Smooth muscle cell (in vitro differentiated cells): ENCODE data around the gene CCDC80. TPM values are rescaled to one million over a fixed set of nuclear protein-coding genes. Genes with fewer than 3 reads are reported as not detected.

Experiments used
- DNase-seq: peaks from one replicate; lab custom pipeline; 2025; ENCODE audit not compliant: unreplicated experiment; lab: John Stamatoyannopoulos, UW
- H2AFZ ChIP-seq: fragments of 200-600 bp; sonication (generic); 2 replicates; pipeline ENCODE4 v1.6.0; 2016; ENCODE audit warnings: antibody characterized with exemption, low read depth, mild to moderate bottlenecking
- H3F3A ChIP-seq: fragments of 200-600 bp; sonication (generic); 2 replicates; pipeline ENCODE4 v1.6.0; 2017; ENCODE audit warnings: antibody characterized with exemption, low read depth
- H3K27ac ChIP-seq: fragments of 200-600 bp; sonication (generic); 2 replicates; pipeline ENCODE4 v1.5.1; 2016; ENCODE audit warnings: low read depth, mild to moderate bottlenecking
- H3K27me3 ChIP-seq: fragments of 200-600 bp; sonication (generic); 2 replicates; pipeline ENCODE4 v1.6.1; 2016; ENCODE audit warnings: low read depth, mild to moderate bottlenecking
- H3K36me3 ChIP-seq: fragments of 200-600 bp; sonication (generic); 2 replicates; pipeline ENCODE4 v1.5.1; 2016; ENCODE audit warnings: low read depth
- H3K4me1 ChIP-seq: fragments of 200-600 bp; sonication (generic); 2 replicates; pipeline ENCODE4 v1.5.1; 2016; ENCODE audit warnings: low read depth
- H3K4me2 ChIP-seq: fragments of 200-600 bp; sonication (generic); 2 replicates; pipeline ENCODE4 v1.6.0; 2016; ENCODE audit warnings: mild to moderate bottlenecking
- H3K4me3 ChIP-seq: fragments of 200-600 bp; sonication (generic); 2 replicates; pipeline ENCODE4 v1.5.1; 2016; ENCODE audit warnings: mild to moderate bottlenecking
- H3K79me2 ChIP-seq: fragments of 200-600 bp; sonication (generic); 2 replicates; pipeline ENCODE4 v1.6.0; 2016; ENCODE audit warnings: low read depth, mild to moderate bottlenecking
- H3K9ac ChIP-seq: fragments of 200-600 bp; sonication (generic); 2 replicates; pipeline ENCODE4 v1.6.0; 2016; ENCODE audit warnings: low read depth
- H3K9me3 ChIP-seq: fragments of 200-600 bp; sonication (generic); replicated peaks from 2 replicates; pipeline ENCODE4 v1.5.1; 2016; ENCODE audit warnings: low read depth
- H4K20me1 ChIP-seq: fragments of 200-600 bp; sonication (generic); 2 replicates; pipeline ENCODE4 v1.6.0; 2016; ENCODE audit warnings: low read depth
- CTCF ChIP-seq: fragments of 200-600 bp; sonication (generic); IDR thresholded peaks from 2 replicates; pipeline ENCODE4 v1.5.1; 2017; ENCODE audit warnings: borderline replicate concordance, mild to moderate bottlenecking, antibody characterized with exemption; ENCODE audit not compliant: insufficient read depth, poor library complexity, severe bottlenecking
- WGBS: methylation state at CpG from one replicate; pipeline ENCODE4 v1.1.7; 2016; ENCODE audit warnings: low lambda C conversion rate; 5-methylcytosine and 5-hydroxymethylcytosine counted together
- polyA plus RNA-seq: library from polyadenylated mRNA; unstranded; fragments of >200 nt; fragmentation: Nextera tagmentation; extraction: Ambion mirVana; gene quantifications from 2 replicates; pipeline ENCODE4 v1.2.1, GENCODE V29; 2016
- total RNA-seq: library from RNA; depleted of rRNA; stranded (reverse); fragments of >200 nt; gene quantifications from 2 replicates; pipeline ENCODE4 v1.2.3, GENCODE V29; 2014

Gene CCDC80
- total and polyA plus RNA-seq, 2 experiments from 2014 or later: 67.9 to 159 TPM

GRCh38 chr3:112593258-112593657, 47.7 kb downstream of the CCDC80 start:
- no peak overlapping the region for H3K4me2 ChIP-seq
- H3K4me1 ChIP-seq: no peaks in the 10 kb centered on the region
- no peak overlapping the region for H2AFZ ChIP-seq
- DNase-seq: no peak
- no peaks in the 10 kb centered on the region for H3F3A ChIP-seq
- no peaks in the 10 kb centered on the region for H3K79me2 ChIP-seq
- no peak for TF ChIP-seq CTCF
- peaks cover 7% of the 10 kb centered on the region for H3K36me3 ChIP-seq
- H3K9ac ChIP-seq: no peak overlapping the region
- no peak overlapping the region for H3K27ac ChIP-seq
- H3K27me3 ChIP-seq: no peaks in the 10 kb centered on the region
- H3K9me3 ChIP-seq: no peaks in the 10 kb centered on the region
- H3K4me3 ChIP-seq: no peak overlapping the region
- no peaks in the 10 kb centered on the region for H4K20me1 ChIP-seq

GRCh38 chr3:112587336-112587735, 53.6 kb downstream of the CCDC80 start:
- no peak overlapping the region for H2AFZ ChIP-seq
- no peaks in the 10 kb centered on the region for H3F3A ChIP-seq
- no peak overlapping the region for H3K9ac ChIP-seq
- no peak overlapping the region for H3K27ac ChIP-seq
- TF ChIP-seq CTCF: no peak
- no peak overlapping the region for H3K4me2 ChIP-seq
- WGBS: 100% methylated on average over 1 of the region's 1 CpG
- H3K9me3 ChIP-seq: no peaks in the 10 kb centered on the region
- H3K27me3 ChIP-seq: no peaks in the 10 kb centered on the region
- H3K79me2 ChIP-seq: no peaks in the 10 kb centered on the region
- H4K20me1 ChIP-seq: no peaks in the 10 kb centered on the region
- no peak for DNase-seq
- H3K4me3 ChIP-seq: no peak overlapping the region
- no peaks in the 10 kb centered on the region for H3K4me1 ChIP-seq
- peaks cover 3% of the 10 kb centered on the region for H3K36me3 ChIP-seq

DNA sequence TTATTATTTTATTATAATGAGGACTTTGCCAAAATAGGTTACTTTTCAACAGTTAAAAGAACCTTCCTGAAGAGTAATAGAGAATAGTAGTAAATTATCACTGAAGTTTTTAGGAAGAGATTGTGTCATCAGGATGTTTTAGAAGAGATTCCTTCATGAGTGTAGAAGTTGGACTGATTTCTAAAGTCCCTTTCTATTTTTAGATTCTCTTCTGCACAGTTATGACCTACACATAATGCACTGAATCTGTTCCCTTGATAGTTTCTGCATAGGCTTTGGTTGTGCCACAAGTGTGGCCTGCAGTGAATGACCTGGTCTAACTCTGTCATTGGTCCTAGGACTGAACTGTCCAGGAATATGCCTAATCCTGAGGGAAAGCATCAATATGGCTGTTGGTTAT, 55.2 kb downstream of the CCDC80 start:
- no peak overlapping the region for H2AFZ ChIP-seq

More for the DNA sequence above, 55.2 kb downstream of the CCDC80 start:
- Histone ChIP-seq H3K79me2 (no peaks in the 10 kb centered on the region), H3K27me3 (no peaks in the 10 kb centered on the region), H3K36me3 (peaks cover 3% of the 10 kb centered on the region), H3K9me3 (no peaks in the 10 kb centered on the region), H3K4me3 (no peak overlapping the region), H3K9ac (no peak overlapping the region), H4K20me1 (no peaks in the 10 kb centered on the region), H3K4me1 (no peaks in the 10 kb centered on the region), H3K27ac (no peak overlapping the region), H3K4me2 (no peak overlapping the region), H3F3A (no peaks in the 10 kb centered on the region)
- TF ChIP-seq CTCF: no peak
- no peak for DNase-seq
